Upper lobe of left lung (tissue), 4 donors: ENCODE data around the gene TMEM87A.

ENCODE experiments used
- CTCF ChIP-seq, 6 experiments: fragments of 450-650 bp in 4 of 6; fragments of 200-600 bp in 2 of 6; sonication (generic) in 2 of 6; IDR thresholded peaks; one replicate each; pipeline ENCODE4 v1.5.1; 2016 to 2019; ENCODE audit warnings: antibody characterized with exemption in 6 of 6
- POLR2A ChIP-seq, 4 donors: fragments of 450-650 bp; IDR thresholded peaks; one replicate each; pipeline ENCODE4 v1.5.1; 2016 to 2017; ENCODE audit warnings: antibody characterized with exemption in 4 of 4, mild to moderate bottlenecking in 2 of 4
- POLR2AphosphoS5 ChIP-seq, 2 donors: sonication (generic); formaldehyde crosslinking; IDR thresholded peaks; one replicate each; pipeline ENCODE4 v1.5.1; 2017; ENCODE audit warnings: antibody characterized with exemption in 2 of 2

GRCh38 chr15:42306681-42307080 lies 33.4 kb upstream of the TMEM87A start:
- TF ChIP-seq CTCF (IDR thresholded peaks at IDR 0.05) (no peak), POLR2A (IDR thresholded peaks at IDR 0.05) (no peak), POLR2AphosphoS5 (IDR thresholded peaks at IDR 0.05) (no peak)
